Astrocyte (in vitro differentiated cells and primary cell): Measurements from ENCODE around the gene ESRP2. TPM values are rescaled to one million over a fixed set of nuclear protein-coding genes. Genes with fewer than 3 reads are reported as not detected.

Experiments used
- DNase-seq: peaks from one replicate; pipeline ENCODE4 v3.0.0-alpha.2; 2010; ENCODE audit warnings: low read depth
- FAIRE-seq: peaks from 2 replicates; lab custom pipeline; 2011; peaks lifted over from hg19 to GRCh38; lab: Jason Lieb, UNC
- H2AFZ ChIP-seq: 2 replicates; pipeline ENCODE4 v1.6.0; 2012; ENCODE audit warnings: low read depth, low read length, inconsistent platforms
- H3K27ac ChIP-seq: 2 replicates; pipeline ENCODE4 v1.5.1; 2011; ENCODE audit warnings: low read depth, low read length, inconsistent platforms
- H3K27me3 ChIP-seq: 2 replicates; pipeline ENCODE4 v1.6.0; 2011; ENCODE audit warnings: low read length, inconsistent platforms; ENCODE audit not compliant: insufficient read depth
- H3K36me3 ChIP-seq: 2 replicates; pipeline ENCODE4 v1.5.1; 2011; ENCODE audit warnings: low read length, inconsistent platforms; ENCODE audit not compliant: insufficient read depth
- H3K4me1 ChIP-seq: 2 replicates; pipeline ENCODE4 v1.5.1; 2011; ENCODE audit warnings: low read length, inconsistent platforms; ENCODE audit not compliant: insufficient read depth
- H3K4me2 ChIP-seq: 2 replicates; pipeline ENCODE4 v1.6.0; 2012; ENCODE audit warnings: low read length, inconsistent platforms
- H3K4me3 ChIP-seq: 2 replicates; pipeline ENCODE4 v1.5.1; 2011; ENCODE audit warnings: low read depth, mild to moderate bottlenecking, low read length, inconsistent platforms; ENCODE audit not compliant: insufficient read depth
- H3K79me2 ChIP-seq: 2 replicates; pipeline ENCODE4 v1.6.0; 2012; ENCODE audit warnings: mild to moderate bottlenecking, low read length, inconsistent platforms; ENCODE audit not compliant: insufficient read depth
- H3K9ac ChIP-seq: 2 replicates; pipeline ENCODE4 v1.6.0; 2012; ENCODE audit warnings: mild to moderate bottlenecking, low read length, inconsistent platforms
- H3K9me3 ChIP-seq: 2 replicates; pipeline ENCODE4 v1.5.1; 2012; ENCODE audit warnings: low read depth, mild to moderate bottlenecking, low read length, inconsistent platforms; ENCODE audit not compliant: insufficient read depth
- H4K20me1 ChIP-seq: 2 replicates; pipeline ENCODE4 v1.6.0; 2012; ENCODE audit warnings: low read length, inconsistent platforms; ENCODE audit not compliant: insufficient read depth
- H3K27ac Mint-ChIP-seq: one replicate; pipeline ENCODE4 v1.8.0; 2021; ENCODE audit warnings: mild to moderate bottlenecking, mixed read lengths; ENCODE audit not compliant: unreplicated experiment
- H3K27me3 Mint-ChIP-seq: one replicate; pipeline ENCODE4 v1.8.0; 2021; ENCODE audit warnings: low read depth, mixed read lengths; ENCODE audit not compliant: unreplicated experiment
- H3K36me3 Mint-ChIP-seq: one replicate; pipeline ENCODE4 v1.8.0; 2021; ENCODE audit warnings: low read depth, mixed read lengths; ENCODE audit not compliant: unreplicated experiment
- H3K4me1 Mint-ChIP-seq: one replicate; pipeline ENCODE4 v1.8.0; 2021; ENCODE audit warnings: low read depth, mixed read lengths; ENCODE audit not compliant: unreplicated experiment
- H3K4me3 Mint-ChIP-seq: one replicate; pipeline ENCODE4 v1.8.0; 2021; ENCODE audit warnings: mild to moderate bottlenecking, moderate library complexity, mixed read lengths; ENCODE audit not compliant: unreplicated experiment
- H3K9me3 Mint-ChIP-seq: one replicate; pipeline ENCODE4 v1.8.0; 2021; ENCODE audit warnings: mild to moderate bottlenecking, mixed read lengths; ENCODE audit not compliant: unreplicated experiment
- EZH2 ChIP-seq: IDR thresholded peaks from 2 replicates; pipeline ENCODE4 v1.6.1; 2012; ENCODE audit warnings: mild to moderate bottlenecking, low read length, inconsistent platforms; ENCODE audit not compliant: insufficient read depth
- total RNA-seq: library from RNA; stranded (reverse); gene quantifications from 2 replicates; pipeline ENCODE4 v1.2.1, GENCODE V29; 2021
- TF ChIP-seq, protein P1 (sequence below): IDR thresholded peaks from 2 replicates; pipeline ENCODE4 v1.5.1; 2011; ENCODE audit warnings: low read depth, mild to moderate bottlenecking, inconsistent platforms, low read length, moderate library complexity; ENCODE audit not compliant: insufficient read depth

The ESRP2 gene
- total RNA-seq, 1 donor from 2014 or later = 5.1 TPM

- no peaks in the 10 kb centered on the region for H3K9me3 ChIP-seq
- no peak overlapping the region for H2AFZ ChIP-seq
- H3K4me3 Mint-ChIP-seq = peak overlapping the region; percentile 92
- no peak overlapping the region for H3K9ac ChIP-seq
- peaks cover 7% of the 10 kb centered on the region for H3K4me1 Mint-ChIP-seq
- no peak for DNase-seq
- peaks cover 30% of the 10 kb centered on the region for H3K79me2 ChIP-seq
- no peaks in the 10 kb centered on the region for H3K27me3 ChIP-seq
- no peak overlapping the region for H3K27ac Mint-ChIP-seq
- H3K4me1 ChIP-seq = peaks cover 12% of the 10 kb centered on the region
- no peak overlapping the region for H3K4me3 ChIP-seq
- no peak for FAIRE-seq
- no peaks in the 10 kb centered on the region for H3K36me3 ChIP-seq
- H3K27ac ChIP-seq = no peak overlapping the region
- no peaks in the 10 kb centered on the region for H3K27me3 Mint-ChIP-seq
- peak overlapping the region; percentile 95 for H3K4me2 ChIP-seq
- H3K36me3 Mint-ChIP-seq = peaks cover 3% of the 10 kb centered on the region
- H3K9me3 Mint-ChIP-seq = no peaks in the 10 kb centered on the region
- peaks cover 20% of the 10 kb centered on the region for H4K20me1 ChIP-seq
- TF ChIP-seq, protein P1, sequence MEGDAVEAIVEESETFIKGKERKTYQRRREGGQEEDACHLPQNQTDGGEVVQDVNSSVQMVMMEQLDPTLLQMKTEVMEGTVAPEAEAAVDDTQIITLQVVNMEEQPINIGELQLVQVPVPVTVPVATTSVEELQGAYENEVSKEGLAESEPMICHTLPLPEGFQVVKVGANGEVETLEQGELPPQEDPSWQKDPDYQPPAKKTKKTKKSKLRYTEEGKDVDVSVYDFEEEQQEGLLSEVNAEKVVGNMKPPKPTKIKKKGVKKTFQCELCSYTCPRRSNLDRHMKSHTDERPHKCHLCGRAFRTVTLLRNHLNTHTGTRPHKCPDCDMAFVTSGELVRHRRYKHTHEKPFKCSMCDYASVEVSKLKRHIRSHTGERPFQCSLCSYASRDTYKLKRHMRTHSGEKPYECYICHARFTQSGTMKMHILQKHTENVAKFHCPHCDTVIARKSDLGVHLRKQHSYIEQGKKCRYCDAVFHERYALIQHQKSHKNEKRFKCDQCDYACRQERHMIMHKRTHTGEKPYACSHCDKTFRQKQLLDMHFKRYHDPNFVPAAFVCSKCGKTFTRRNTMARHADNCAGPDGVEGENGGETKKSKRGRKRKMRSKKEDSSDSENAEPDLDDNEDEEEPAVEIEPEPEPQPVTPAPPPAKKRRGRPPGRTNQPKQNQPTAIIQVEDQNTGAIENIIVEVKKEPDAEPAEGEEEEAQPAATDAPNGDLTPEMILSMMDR = no peak
- no peak for TF ChIP-seq EZH2
Observed at GRCh38 chr16:68246666-68247065, 10.7 kb upstream of the ESRP2 start.

DNA sequence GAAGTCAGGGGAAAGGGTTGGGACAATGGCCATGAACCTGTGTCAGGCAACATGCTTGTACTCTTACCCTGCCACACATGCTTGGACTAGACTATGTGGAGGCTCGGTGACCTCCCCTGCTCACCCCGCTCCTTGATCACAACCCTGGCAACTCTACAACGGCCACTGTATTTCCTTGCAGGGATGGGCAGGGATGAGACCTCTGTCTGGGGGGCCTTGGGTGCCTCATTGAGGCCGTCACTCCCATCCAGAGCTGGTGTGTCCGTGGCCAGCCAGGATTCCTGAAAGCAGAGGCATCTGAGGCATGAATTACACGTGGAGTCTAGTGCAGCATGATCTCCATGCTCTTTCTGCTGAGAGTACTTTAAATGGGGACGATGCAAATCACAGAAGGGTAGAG, 10.2 kb upstream of the ESRP2 start:
- H3K79me2 ChIP-seq = peaks cover 30% of the 10 kb centered on the region
- peaks cover 20% of the 10 kb centered on the region for H4K20me1 ChIP-seq
- Mint-ChIP-seq H3K4me1 (peaks cover 7% of the 10 kb centered on the region), H3K9me3 (no peaks in the 10 kb centered on the region), H3K27ac (peak overlapping the region; percentile 34), H3K4me3 (peak overlapping the region; percentile 92), H3K36me3 (peaks cover 1% of the 10 kb centered on the region), H3K27me3 (no peaks in the 10 kb centered on the region)
- H3K4me1 ChIP-seq = peaks cover 12% of the 10 kb centered on the region
- DNase-seq = no peak
- no peaks in the 10 kb centered on the region for H3K36me3 ChIP-seq
- no peak overlapping the region for H2AFZ ChIP-seq
- peak overlapping the region; percentile 86 for H3K9ac ChIP-seq
- H3K27me3 ChIP-seq = no peaks in the 10 kb centered on the region
- TF ChIP-seq, protein P1 = no peak
- TF ChIP-seq EZH2 = no peak
- peak overlapping the region; percentile 95 for H3K4me2 ChIP-seq
- FAIRE-seq = no peak
- no peaks in the 10 kb centered on the region for H3K9me3 ChIP-seq
- peak overlapping the region; percentile 93 for H3K4me3 ChIP-seq
- no peak overlapping the region for H3K27ac ChIP-seq
